ENCODE measurements around the gene C13orf46. TPM values are rescaled to one million over a fixed set of nuclear protein-coding genes. Genes with fewer than 3 reads are reported as not detected.
"Not testable (repeated sequence)": the region's sequence is repeated elsewhere in the genome, so short reads cannot be mapped to it uniquely, and the experiment has no call there.

Gene C13orf46
- polyA plus RNA-seq, 12 donors = 0.15 to 0.58 (median 0.36) TPM; not detected in 2

GRCh38 chr13:113926301-113926761 is 47.5 kb downstream of the C13orf46 start:
- no peak for DNase-seq

DNA sequence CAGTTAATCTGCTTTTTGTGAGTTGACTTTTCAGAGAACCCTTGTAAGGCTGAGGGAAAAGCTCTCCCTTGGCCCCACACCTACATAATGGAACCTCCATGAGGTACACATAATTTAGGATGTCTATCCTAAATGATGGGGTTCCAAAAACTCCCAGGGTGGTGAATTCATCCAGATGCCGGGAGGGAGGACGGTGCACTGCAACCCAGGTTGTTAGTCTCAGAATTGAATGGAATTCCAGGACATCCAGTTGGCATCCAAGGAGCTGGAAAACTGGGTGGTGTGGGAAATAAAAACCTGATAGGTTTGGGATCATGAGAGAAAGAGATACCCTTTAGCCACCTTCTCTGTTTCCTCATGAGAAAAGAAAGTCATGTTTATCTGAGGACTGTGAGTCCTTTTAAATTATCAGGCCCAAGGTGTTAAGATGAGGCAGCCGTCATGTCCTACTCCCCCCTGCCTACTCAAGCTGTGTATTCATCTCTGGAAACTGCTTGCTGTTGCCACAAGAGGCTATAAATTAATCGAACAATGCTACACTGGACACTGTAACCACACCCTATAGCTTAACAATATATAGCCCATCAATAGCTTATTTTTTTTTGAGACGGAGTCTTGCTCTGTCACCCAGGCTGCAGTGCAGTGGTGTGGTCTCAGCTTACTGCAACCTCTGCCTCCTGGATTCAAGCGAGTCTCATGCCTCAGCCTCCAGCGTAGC is 49.5 kb downstream of the C13orf46 start:
- DNase-seq = no peak

DNA sequence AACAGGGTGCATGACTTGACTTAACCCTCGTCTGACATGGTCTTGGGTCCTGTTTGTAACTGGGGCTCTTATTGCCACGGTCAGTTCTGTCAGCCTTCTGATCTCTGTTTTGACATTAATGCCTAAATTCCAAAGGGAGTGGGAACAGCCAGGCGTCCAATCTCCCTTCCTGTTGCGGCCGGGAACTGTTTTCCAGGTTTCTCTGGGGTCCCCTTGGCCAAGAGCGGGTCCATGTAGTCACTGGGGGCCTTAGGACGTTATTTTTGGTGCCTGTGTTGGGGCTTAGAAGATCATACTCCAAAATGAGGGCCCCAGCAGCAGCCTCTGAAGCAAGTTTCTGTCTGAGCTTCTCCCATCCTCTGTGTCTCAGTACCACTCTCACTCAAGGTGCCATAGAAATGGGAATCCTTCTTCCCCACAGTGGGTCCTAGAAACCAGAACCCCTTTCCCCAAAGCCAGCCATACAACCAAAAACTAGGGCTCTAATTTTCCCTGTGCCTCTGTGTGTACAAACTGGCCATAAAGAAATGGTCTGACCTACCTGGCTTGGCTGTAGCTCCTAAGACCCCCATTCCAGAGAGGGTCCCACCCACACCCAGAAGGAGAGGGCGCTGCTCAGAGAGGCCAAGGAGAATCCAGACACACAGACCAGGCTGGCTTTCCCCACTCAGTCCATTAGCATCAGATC is 50.4 kb downstream of the C13orf46 start:
- DNase-seq = no peak

DNA sequence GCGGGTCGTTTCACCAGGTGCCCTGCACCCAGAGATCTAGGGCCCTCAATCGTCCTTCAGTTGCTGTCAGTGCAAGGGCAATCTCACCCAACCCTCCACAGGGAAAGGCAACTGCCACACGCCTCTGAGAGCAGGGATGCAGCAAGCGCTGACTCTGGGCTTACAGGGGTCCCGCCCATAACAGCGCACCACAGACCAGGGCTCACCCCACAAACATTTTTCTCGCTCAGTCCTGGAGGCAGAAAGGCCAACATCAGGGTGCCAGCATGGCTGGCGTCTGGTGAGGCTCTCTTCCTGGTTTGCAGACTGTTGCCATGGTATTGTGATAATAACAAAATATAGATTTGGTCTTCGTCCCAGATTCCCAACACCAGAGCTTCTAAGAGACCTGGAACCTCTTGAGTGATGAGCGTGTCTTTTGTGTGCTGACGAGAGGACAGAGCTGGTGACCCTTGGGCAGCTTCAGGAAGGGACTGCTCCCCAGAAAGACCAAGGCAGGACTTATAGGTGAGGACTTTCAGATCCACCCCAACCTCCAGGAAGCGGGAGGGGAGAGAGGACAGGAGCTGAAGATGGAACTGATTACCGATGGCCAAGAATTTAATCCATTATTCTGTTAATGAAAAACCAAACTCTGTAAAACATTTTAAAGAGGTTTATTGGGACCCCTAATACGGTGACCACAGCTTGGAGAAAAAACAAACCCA is 51.3 kb downstream of the C13orf46 start:
- no peak for DNase-seq

DNA sequence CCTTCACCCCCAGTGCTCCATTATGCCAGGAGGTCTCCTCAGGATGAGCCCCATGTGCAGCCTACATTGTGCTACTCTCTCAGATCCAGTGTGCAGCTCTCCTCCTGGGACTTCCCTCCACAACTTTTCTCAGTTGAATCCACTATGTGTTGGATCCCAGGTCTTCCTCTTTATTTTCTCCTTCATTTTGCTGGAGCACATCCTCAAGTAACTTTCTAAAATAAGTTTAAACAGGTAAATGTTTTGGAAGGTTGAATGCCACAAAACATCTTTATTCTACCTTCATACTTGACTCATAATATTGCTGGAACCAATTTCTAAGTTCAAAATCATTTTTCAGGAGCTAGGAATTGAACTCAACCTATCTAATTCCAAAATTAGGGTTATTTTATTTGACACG is 52.1 kb downstream of the C13orf46 start:
- DNase-seq = no peak

DNA sequence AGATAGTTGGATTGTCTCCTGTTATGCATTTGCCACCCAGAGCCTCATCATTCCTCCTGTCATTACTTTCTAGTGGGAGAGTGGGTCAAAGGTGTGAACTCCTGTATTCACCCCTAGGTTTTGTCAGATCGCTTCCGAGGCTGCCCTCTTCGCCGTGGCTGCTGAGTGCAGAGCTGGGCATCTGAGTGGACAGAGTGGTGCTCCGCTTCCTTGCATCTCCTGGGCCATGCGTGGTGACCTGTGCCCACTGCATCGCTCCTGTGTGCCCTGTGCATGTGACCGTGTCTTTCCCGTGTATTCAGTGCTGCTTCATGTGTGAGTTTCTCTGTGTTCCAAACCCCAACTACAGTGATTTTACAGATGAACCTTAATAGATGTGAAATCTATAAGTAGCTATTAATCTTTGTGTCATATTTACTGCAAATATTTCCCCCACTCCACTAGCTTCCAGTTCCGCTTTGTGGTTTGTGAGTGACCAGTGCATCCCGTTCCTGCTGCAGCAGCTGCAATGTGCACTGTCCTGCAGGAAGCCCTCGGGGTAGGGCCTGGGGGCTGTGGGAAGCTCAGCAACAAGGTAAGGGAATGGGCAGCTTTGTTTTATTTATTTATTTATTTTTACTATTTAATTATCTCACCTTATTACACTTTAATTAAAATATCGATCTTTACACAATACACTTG is 53.1 kb downstream of the C13orf46 start:
- DNase-seq = no peak

DNA sequence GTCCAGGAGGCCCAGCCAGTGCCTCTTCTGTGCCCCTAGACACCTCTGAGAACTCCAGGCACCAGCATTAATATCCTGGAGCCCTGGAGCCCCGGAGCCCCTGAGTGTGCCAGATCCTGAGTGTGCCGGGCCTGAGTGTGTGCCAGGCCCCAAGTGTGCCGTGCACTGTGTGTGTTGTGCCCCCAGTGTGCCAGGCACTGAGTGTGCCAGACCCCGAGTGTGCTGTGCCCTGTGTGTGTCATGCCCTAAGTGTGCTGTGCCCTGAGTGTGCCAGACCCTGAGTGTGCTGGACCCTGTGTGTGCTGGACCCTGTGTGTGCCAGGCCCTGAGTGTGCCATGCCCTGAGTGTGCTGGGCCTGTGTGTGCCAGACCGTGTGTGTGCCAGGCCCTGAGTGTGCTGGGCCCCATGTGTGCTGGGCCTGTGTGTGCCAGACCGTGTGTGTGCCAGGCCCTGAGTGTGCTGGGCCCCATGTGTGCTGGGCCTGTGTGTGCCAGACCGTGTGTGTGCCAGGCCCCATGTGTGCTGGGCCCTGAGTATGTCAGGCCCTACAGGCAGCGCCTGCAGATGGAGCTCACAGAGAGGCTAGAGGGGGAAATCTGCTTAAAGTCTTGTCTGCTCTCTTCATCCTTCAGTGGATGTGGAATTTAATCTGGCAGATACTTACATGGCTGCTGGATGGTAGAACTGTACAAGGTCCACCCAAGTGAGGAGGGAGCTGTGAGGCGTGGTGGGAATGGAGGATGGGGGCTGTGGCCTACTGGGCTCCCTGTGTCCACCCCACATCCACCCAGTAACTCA is 53.9 kb downstream of the C13orf46 start:
- no peak for DNase-seq

GRCh38 chr13:113918981-113919701 is 54.7 kb downstream of the C13orf46 start:
- DNase-seq = no peak

GRCh38 chr13:113918580-113918979 is 55.3 kb downstream of the C13orf46 start:
- DNase-seq = no peak

DNA sequence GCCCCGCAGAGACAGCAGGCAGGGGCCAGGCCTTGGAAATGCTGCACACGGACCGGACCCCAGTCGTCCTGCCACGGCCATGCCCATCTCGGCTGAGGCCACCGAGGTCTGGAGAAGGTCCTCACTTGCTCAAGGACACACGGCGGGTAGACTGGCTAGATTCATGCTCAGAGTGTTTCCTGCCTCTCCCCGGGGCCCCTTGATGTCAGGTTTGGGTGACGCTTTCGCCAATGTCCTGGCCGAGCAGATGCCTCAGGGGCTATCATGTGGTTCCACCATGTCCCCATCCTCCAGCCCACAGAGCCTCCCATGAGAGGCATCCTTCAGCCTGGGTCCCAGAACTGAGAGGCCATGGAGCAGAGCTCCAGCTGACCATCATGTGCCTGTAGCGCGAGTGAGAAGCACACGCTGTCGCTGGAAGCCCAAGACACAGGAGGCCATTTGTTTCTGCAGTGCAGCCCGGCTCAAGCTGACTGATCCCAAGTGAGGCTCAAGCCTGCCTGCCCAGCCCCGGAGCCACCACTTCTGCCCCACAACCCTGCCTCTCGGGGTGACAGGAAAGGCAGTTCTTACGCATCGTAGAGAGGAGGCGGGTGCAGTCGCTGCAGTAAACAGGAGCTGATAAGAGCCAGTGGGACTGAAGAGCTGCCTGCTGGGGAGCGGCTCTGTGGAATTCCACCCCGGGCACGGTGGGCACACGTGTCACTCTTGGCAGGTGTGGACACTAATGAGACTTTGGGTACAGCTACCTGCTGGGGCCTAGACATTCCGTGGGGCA is 56.1 kb downstream of the C13orf46 start:
- no peak for DNase-seq

GRCh38 chr13:113917096-113917495 is 56.8 kb downstream of the C13orf46 start:
- no peak for DNase-seq

GRCh38 chr13:113916330-113916815 is 57.5 kb downstream of the C13orf46 start:
- no peak for DNase-seq

- DNase-seq = no peak
Measured at GRCh38 chr13:113915786-113916329, 58.0 kb downstream of the C13orf46 start.

- no peak for DNase-seq
Measured at GRCh38 chr13:113915012-113915763, 58.7 kb downstream of the C13orf46 start.

DNA sequence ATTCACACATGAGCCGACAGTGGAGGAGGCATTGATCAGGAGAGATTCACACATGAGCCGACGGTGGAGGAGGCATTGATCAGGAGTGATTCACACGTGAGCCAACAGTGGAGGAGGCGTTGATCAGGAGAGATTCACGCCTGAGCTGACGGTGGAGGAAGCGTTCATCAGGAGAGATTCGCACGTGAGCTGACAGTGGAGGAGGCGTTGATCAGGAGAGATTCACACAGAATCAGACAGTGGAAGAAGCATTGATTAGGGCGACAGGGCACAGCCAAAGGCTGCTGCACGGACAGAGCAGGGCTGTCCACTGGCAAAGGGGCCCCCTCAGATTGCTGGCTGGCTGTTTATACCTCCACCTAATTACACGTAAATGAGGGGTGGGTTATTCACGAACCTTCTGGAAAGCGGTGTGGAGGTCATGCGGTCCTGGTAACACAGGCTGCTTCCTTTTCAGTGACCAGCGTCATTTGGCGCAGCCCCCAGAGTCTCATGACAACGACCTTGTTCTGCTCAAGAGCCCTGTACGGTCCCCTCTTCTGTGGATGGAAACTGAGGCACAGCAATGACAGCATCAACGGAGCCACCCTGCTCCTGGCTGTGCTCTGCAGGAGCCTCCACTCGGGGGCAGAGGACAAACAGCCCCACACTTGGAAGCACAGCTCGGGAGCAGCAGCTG is 59.4 kb downstream of the C13orf46 start:
- no peak for DNase-seq

DNA sequence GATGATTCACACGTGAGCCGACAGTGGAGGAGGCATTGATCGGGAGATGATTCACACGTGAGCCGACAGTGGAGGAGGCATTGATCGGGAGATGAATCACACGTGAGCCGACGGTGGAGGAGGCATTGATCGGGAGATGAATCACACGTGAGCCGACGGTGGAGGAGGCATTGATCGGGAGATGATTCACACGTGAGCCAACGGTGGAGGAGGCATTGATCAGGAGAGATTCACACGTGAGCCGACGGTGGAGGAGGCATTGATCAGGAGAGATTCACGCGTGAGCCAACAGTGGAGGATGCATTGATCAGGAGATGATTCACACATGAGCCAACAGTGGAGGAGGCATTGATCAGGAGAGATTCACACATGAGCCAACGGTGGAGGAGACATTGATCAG is 60.0 kb downstream of the C13orf46 start:
- DNase-seq = not testable (repeated sequence)

- DNase-seq = not testable (repeated sequence)
Measured at GRCh38 chr13:113913408-113913807, 60.5 kb downstream of the C13orf46 start.

DNA sequence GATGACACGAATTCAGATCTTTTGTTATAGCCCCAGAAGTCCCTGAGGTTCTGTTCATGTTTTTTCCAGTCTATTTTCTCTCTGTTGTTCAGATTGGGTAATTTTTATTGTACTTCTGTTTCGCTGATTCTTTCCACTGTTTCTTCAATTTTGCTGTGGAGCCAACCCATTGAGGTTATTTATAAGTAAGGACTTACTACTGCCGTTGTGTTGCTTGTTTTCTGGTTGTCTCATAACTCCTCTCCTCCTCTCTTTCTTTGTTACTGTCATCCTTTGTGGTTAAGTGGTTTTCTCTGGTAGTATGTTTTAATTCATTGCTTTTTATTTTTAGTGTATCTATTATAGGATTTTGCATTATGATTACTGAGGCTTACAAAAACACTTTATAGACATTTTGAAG is 61.3 kb downstream of the C13orf46 start:
- no peak for DNase-seq

Measured in muscle of arm (tissue), 12 donors.